ENCODE measurements around the gene MIF4GD.

DNA sequence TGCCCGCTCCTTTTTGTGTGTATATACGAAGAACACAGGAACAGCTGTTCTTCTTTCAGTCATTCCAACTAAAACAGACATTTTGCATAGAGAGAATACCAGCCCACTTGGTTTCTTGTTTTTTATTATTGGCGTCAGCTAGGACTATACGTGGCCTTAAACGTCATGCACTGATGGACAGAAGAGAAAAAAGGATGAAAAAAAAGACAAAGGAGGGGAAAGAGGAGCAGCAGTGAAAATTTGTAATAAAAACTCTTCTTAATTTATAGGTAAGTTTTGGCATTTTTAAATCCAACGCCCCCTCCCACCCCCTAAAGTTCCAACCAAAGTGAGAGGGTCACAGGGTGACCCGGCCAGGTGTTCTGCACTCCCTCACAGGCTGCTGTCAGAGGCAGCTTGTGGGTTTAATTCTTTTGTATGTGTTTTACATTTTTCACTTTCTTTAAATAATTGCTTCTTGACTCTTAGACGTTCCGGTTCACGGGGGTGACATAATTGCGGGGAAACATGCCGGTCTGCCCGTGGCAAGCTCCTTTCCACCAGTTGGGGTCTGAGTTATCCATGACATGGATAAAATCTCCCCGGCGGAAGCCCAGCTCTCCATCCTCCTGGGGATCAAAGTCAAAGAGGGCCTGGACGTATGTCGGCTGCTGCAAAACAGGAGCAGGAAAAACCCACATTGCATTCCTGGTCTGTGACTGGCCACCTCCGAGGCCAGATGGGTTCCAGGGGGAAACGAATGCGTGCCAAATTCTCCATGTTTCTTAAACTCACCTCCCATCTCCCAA lies 49.1 kb upstream of the MIF4GD start:
- TF ChIP-seq POLR2AphosphoS5 (IDR thresholded peaks at IDR 0.05), result no peak
- TF ChIP-seq, protein P1, sequence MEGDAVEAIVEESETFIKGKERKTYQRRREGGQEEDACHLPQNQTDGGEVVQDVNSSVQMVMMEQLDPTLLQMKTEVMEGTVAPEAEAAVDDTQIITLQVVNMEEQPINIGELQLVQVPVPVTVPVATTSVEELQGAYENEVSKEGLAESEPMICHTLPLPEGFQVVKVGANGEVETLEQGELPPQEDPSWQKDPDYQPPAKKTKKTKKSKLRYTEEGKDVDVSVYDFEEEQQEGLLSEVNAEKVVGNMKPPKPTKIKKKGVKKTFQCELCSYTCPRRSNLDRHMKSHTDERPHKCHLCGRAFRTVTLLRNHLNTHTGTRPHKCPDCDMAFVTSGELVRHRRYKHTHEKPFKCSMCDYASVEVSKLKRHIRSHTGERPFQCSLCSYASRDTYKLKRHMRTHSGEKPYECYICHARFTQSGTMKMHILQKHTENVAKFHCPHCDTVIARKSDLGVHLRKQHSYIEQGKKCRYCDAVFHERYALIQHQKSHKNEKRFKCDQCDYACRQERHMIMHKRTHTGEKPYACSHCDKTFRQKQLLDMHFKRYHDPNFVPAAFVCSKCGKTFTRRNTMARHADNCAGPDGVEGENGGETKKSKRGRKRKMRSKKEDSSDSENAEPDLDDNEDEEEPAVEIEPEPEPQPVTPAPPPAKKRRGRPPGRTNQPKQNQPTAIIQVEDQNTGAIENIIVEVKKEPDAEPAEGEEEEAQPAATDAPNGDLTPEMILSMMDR (IDR thresholded peaks at IDR 0.05), result no peak
- no peak for TF ChIP-seq POLR2A (IDR thresholded peaks at IDR 0.05)

Data from breast epithelium (tissue), 3 donors.